Esophagus muscularis mucosa (tissue), 3 donors: Measurements from ENCODE around the gene PRSS53.

Source experiments
- POLR2A ChIP-seq: fragments of 450-650 bp; IDR thresholded peaks from one replicate; pipeline ENCODE4 v1.6.1; 2017; ENCODE audit warnings: antibody characterized with exemption, moderate library complexity, mild to moderate bottlenecking, low read depth
- TF ChIP-seq, protein P1 (sequence below), 3 experiments: fragments of 200-600 bp in 2 of 3; fragments of 450-650 bp in 1 of 3; sonication (generic) in 2 of 3; IDR thresholded peaks; one replicate each; pipeline ENCODE4 v1.5.1; 2017 to 2019; ENCODE audit warnings: antibody characterized with exemption in 3 of 3, mild to moderate bottlenecking in 2 of 3, moderate library complexity in 1 of 3

DNA sequence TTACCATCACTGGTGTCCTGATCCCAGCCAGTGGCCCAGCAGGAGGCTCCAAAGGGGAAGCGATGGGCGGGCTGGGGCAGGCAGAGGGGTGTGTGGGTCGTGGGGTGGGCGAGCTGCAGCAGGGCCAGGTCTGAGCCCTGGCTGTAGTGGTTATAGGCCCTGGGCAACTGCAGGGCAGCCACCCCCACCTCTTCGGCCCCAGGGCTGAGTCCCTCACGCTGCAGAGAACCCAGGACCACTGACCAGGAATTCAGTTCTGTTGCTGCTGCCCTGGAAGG, 2.2 kb downstream of the PRSS53 start:
- TF ChIP-seq POLR2A, result no peak
- TF ChIP-seq, protein P1, sequence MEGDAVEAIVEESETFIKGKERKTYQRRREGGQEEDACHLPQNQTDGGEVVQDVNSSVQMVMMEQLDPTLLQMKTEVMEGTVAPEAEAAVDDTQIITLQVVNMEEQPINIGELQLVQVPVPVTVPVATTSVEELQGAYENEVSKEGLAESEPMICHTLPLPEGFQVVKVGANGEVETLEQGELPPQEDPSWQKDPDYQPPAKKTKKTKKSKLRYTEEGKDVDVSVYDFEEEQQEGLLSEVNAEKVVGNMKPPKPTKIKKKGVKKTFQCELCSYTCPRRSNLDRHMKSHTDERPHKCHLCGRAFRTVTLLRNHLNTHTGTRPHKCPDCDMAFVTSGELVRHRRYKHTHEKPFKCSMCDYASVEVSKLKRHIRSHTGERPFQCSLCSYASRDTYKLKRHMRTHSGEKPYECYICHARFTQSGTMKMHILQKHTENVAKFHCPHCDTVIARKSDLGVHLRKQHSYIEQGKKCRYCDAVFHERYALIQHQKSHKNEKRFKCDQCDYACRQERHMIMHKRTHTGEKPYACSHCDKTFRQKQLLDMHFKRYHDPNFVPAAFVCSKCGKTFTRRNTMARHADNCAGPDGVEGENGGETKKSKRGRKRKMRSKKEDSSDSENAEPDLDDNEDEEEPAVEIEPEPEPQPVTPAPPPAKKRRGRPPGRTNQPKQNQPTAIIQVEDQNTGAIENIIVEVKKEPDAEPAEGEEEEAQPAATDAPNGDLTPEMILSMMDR (IDR thresholded peaks at IDR 0.05), result no peak
